ENCODE results near the gene UBA3.

Gene UBA3

DNA sequence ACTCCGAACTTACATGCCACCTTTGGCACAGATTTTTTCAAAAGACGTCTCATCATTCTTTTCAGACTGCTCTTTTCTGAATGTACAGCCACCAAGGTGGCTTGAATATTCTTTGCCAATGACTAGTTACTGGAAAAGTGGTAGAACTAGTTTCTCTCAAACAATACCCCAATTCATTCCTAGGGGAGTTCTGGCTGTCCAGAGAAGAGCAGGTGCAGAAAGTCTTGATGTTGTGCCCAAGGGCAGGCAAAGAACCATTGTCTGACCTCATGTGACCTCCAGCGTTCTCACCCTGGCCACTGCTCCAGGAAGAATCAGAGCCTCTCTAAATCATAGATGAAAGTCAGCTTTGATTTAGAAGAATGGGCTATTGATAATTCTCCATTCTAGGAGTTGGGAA, 36.7 kb upstream of the UBA3 start:
- peaks cover 16% of the 10 kb centered on the region for H3K4me1 Mint-ChIP-seq
- H3K27me3 Mint-ChIP-seq (ENCODE audit: low read depth, poor library complexity), result peaks cover 11% of the 10 kb centered on the region
- H3K27ac Mint-ChIP-seq, result no peak overlapping the region
- no peaks in the 10 kb centered on the region for H3K36me3 Mint-ChIP-seq (ENCODE audit: low read depth)
- no peak overlapping the region for H3K4me3 Mint-ChIP-seq
- no peak for DNase-seq
- no peaks in the 10 kb centered on the region for H3K9me3 Mint-ChIP-seq
- TF ChIP-seq, protein P1, sequence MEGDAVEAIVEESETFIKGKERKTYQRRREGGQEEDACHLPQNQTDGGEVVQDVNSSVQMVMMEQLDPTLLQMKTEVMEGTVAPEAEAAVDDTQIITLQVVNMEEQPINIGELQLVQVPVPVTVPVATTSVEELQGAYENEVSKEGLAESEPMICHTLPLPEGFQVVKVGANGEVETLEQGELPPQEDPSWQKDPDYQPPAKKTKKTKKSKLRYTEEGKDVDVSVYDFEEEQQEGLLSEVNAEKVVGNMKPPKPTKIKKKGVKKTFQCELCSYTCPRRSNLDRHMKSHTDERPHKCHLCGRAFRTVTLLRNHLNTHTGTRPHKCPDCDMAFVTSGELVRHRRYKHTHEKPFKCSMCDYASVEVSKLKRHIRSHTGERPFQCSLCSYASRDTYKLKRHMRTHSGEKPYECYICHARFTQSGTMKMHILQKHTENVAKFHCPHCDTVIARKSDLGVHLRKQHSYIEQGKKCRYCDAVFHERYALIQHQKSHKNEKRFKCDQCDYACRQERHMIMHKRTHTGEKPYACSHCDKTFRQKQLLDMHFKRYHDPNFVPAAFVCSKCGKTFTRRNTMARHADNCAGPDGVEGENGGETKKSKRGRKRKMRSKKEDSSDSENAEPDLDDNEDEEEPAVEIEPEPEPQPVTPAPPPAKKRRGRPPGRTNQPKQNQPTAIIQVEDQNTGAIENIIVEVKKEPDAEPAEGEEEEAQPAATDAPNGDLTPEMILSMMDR (IDR thresholded peaks at IDR 0.05), result no peak

DNA sequence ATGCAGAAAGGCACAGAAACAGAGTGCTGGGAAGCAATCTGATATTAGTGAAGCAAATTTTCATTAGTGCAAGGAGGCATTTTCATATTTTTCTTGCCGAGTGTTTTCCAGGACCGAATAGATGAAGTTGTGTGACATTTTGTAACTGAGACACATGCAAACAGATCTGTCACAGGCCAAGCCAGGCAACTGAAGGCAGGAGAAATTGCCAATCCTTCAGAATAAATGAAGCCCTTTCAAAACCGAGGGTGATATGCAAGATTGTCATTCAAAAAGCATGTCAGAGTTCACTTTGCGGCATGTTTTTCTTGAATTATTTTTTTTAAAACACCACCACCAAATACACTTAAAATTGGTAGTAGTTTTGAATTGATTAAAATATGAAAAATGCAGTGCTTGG, 36.0 kb upstream of the UBA3 start:
- no peak overlapping the region for H3K4me3 Mint-ChIP-seq
- H3K27ac Mint-ChIP-seq, result no peak overlapping the region
- H3K36me3 Mint-ChIP-seq (ENCODE audit: low read depth), result no peaks in the 10 kb centered on the region
- peaks cover 12% of the 10 kb centered on the region for H3K27me3 Mint-ChIP-seq (ENCODE audit: low read depth, poor library complexity)
- TF ChIP-seq, protein P1 (IDR thresholded peaks at IDR 0.05), result no peak
- peaks cover 9% of the 10 kb centered on the region for H3K4me1 Mint-ChIP-seq
- no peaks in the 10 kb centered on the region for H3K9me3 Mint-ChIP-seq
- no peak for DNase-seq

DNA sequence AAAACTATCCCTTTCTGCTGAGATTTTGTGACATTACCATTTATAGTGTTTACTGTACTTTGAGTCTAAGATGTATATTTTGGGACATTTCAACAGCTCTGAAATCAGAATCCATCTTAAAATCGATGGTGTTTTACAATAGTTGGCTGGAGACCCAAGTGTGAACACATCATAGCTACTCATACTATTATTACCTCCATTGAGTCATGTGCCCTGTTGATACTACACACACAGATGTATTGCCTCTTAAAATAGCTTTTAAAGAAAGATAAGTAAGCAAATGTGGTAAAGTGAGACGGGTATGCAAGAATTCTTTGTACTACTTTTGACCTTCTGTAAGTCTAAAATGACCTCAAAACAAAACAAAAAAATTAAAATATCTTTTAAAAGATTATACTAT, 35.6 kb upstream of the UBA3 start:
- Mint-ChIP-seq H3K27me3 (ENCODE audit: low read depth, poor library complexity) (peaks cover 15% of the 10 kb centered on the region), H3K27ac (no peak overlapping the region), H3K4me1 (peaks cover 5% of the 10 kb centered on the region), H3K9me3 (no peaks in the 10 kb centered on the region), H3K36me3 (ENCODE audit: low read depth) (no peaks in the 10 kb centered on the region), H3K4me3 (no peak overlapping the region)
- TF ChIP-seq, protein P1 (IDR thresholded peaks at IDR 0.05), result no peak
- no peak for DNase-seq

DNA sequence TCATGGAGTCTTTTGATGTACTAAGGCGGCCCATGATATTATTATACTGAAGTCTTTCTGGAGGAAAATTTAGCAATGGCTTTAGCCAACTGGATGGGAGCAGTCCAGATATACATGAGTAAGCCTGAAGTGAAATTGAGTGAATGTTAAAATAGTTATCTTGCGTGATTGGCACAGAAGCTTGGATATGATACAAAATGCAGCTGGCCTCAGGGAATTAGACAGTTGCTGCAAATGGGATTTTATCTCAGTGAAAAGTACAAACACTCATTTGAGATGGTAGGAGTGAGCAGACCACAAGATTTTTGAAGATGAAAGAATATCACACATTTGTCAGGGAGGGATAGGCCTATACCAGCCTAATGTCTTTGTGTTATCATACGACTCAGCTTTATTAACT, 33.4 kb upstream of the UBA3 start:
- no peak overlapping the region for H3K27ac Mint-ChIP-seq
- no peaks in the 10 kb centered on the region for H3K4me1 Mint-ChIP-seq
- DNase-seq, result no peak
- TF ChIP-seq, protein P1 (IDR thresholded peaks at IDR 0.05), result no peak
- H3K4me3 Mint-ChIP-seq, result no peak overlapping the region
- no peaks in the 10 kb centered on the region for H3K9me3 Mint-ChIP-seq
- H3K36me3 Mint-ChIP-seq (ENCODE audit: low read depth), result no peaks in the 10 kb centered on the region
- H3K27me3 Mint-ChIP-seq (ENCODE audit: low read depth, poor library complexity), result peaks cover 9% of the 10 kb centered on the region

DNA sequence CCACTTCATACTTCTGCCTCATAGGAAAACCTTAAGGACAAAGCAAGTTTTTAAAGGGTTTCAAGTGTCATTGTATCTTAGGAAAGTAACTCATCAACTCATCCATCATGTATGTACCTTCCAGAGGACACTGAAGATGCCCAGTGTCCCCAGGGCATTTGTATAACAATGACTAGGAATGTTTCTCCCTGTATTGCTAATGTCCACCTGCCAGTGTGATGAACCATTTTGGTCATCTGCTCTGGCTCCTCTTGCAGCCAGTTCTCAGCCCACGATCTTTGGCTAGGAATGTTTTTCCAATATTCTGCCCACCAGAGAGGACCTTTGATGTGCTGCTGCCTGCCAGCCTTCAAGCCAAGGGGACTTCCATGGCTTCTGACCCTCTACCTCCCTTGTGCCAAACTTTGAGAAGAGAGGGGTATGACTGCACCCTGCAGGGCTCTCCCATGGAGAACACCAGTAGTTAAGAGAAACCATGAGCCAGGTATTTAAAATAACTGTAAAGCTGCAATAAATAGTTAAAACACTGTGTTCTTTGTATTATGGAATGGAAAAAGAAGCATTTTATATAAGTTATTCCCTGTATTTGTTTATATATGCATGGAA, 30.9 kb upstream of the UBA3 start:
- no peaks in the 10 kb centered on the region for H3K36me3 Mint-ChIP-seq (ENCODE audit: low read depth)
- no peaks in the 10 kb centered on the region for H3K9me3 Mint-ChIP-seq
- no peak overlapping the region for H3K27ac Mint-ChIP-seq
- TF ChIP-seq, protein P1 (IDR thresholded peaks at IDR 0.05), result no peak
- peaks cover 4% of the 10 kb centered on the region for H3K27me3 Mint-ChIP-seq (ENCODE audit: low read depth, poor library complexity)
- no peaks in the 10 kb centered on the region for H3K4me1 Mint-ChIP-seq
- H3K4me3 Mint-ChIP-seq, result no peak overlapping the region
- DNase-seq, result no peak

DNA sequence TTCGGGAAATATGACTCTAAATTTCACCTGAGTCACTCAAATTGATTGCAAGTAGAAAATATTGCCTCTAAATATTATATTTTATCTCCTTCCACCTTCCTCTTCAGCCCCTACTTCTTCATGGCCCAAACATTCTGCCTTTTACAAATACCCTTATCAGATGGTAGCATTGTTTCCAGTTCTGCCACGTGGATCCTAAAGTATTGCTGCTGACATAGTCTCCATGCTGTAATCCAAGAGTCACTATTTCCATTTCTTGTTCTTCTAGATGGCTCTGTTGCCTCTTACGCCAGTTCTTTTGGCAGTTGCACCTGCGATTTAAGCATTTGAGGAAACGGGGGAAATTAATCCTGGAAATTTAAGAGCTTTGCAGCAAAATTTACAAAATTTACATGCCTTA, 28.6 kb upstream of the UBA3 start:
- H3K36me3 Mint-ChIP-seq (ENCODE audit: low read depth), result peaks cover 6% of the 10 kb centered on the region
- no peaks in the 10 kb centered on the region for H3K9me3 Mint-ChIP-seq
- H3K4me3 Mint-ChIP-seq, result no peak overlapping the region
- peaks cover 4% of the 10 kb centered on the region for H3K27me3 Mint-ChIP-seq (ENCODE audit: low read depth, poor library complexity)
- no peaks in the 10 kb centered on the region for H3K4me1 Mint-ChIP-seq
- no peak for DNase-seq
- TF ChIP-seq, protein P1 (IDR thresholded peaks at IDR 0.05), result no peak
- H3K27ac Mint-ChIP-seq, result no peak overlapping the region

Data from nephron progenitor cell (in vitro differentiated cells).